GM12878 (cell line): Measurements from ENCODE around the gene ENTPD5. TPM values are rescaled to one million over a fixed set of nuclear protein-coding genes. Genes with fewer than 3 reads are reported as not detected.

Source experiments
- ATAC-seq: fragments of 200-7000 bp; cut with Tn5 transposase; 3 replicates; pipeline ENCODE4 v1.9.1; 2020; ENCODE audit warnings: mild to moderate bottlenecking, moderate library complexity
- BruUV-seq: library from RNA; stranded (reverse); fragments of 400-500 nt; replicated peaks from 2 replicates; lab custom pipeline; 2021; lab: Mats Ljungman, UMichigan
- CTCF ChIA-PET: fragments of 300-600 bp; sonication (Branson Sonifier 250); formaldehyde crosslinking; extraction: SDS; loops from one replicate; lab custom pipeline; 2021; ENCODE audit warnings: inconsistent platforms; lab: Yijun Ruan, JAX
- POLR2A ChIA-PET: fragments of 350-600 bp; formaldehyde crosslinking; extraction: SDS; loops from one replicate; lab custom pipeline; 2021; ENCODE audit warnings: inconsistent platforms; lab: Charles Lee
- RAD21 ChIA-PET: fragments of 300-600 bp; sonication (Branson Sonifier 250); formaldehyde crosslinking; loops from one replicate; lab custom pipeline; 2023; ENCODE audit warnings: antibody characterized with exemption; ENCODE audit not compliant: unreplicated experiment; lab: Charles Lee
- SMC1A ChIA-PET: fragments of 300-600 bp; sonication (Branson Sonifier 250); formaldehyde crosslinking; loops from one replicate; lab custom pipeline; 2023; ENCODE audit not compliant: unreplicated experiment, uncharacterized antibody; lab: Charles Lee
- DNase-seq: peaks from one replicate; pipeline ENCODE4 v3.0.0-alpha.2; 2011; ENCODE audit warnings: low read depth, low spot score
- FAIRE-seq: peaks from 3 replicates; lab custom pipeline; 2011; peaks lifted over from hg19 to GRCh38; lab: Jason Lieb, UNC
- H2AFZ ChIP-seq: 2 replicates; pipeline ENCODE4 v1.6.0; 2011; ENCODE audit warnings: low read depth, low read length, control low read depth; ENCODE audit not compliant: control insufficient read depth
- H3K27ac ChIP-seq: 2 replicates; pipeline ENCODE4 v1.5.1; 2011; ENCODE audit warnings: control low read depth; ENCODE audit not compliant: control insufficient read depth, insufficient read depth
- H3K27me3 ChIP-seq, 2 experiments: replicated peaks in 1 of 2; 2 replicates each; pipeline versions ENCODE4 v1.6.0 to v1.6.1; 2011; ENCODE audit warnings: low read length in 1 of 2; ENCODE audit not compliant: control insufficient read depth in 2 of 2, insufficient read depth in 2 of 2
- H3K36me3 ChIP-seq, 2 experiments: 2 replicates each; pipeline ENCODE4 v1.5.1; 2011; ENCODE audit warnings: low read length in 1 of 2; ENCODE audit not compliant: control insufficient read depth in 2 of 2, insufficient read depth in 2 of 2
- H3K4me1 ChIP-seq: 2 replicates; pipeline ENCODE4 v1.6.1; 2011; ENCODE audit warnings: mild to moderate bottlenecking, low read length, moderate library complexity, mixed read lengths; ENCODE audit not compliant: control insufficient read depth, insufficient read depth
- H3K4me2 ChIP-seq: 2 replicates; pipeline ENCODE4 v1.6.0; 2011; ENCODE audit warnings: control low read depth; ENCODE audit not compliant: control insufficient read depth, insufficient read depth
- H3K4me3 ChIP-seq: fragments of 200-600 bp; sonication (generic); 2 replicates; pipeline ENCODE4 v1.5.1; 2016
- H3K79me2 ChIP-seq: 2 replicates; pipeline ENCODE4 v1.6.0; 2011; ENCODE audit warnings: low read length; ENCODE audit not compliant: control insufficient read depth, insufficient read depth
- H3K9ac ChIP-seq: 2 replicates; pipeline ENCODE4 v1.8.0; 2011; ENCODE audit warnings: low read length, control low read depth, mixed read lengths; ENCODE audit not compliant: control insufficient read depth, insufficient read depth
- H3K9me3 ChIP-seq: replicated peaks from 3 replicates; pipeline ENCODE4 v1.5.1; 2011; ENCODE audit warnings: mild to moderate bottlenecking, low read length; ENCODE audit not compliant: control insufficient read depth, insufficient read depth
- H4K20me1 ChIP-seq: 2 replicates; pipeline ENCODE4 v1.6.0; 2011; ENCODE audit not compliant: control insufficient read depth, insufficient read depth
- ATF3 ChIP-seq: IDR thresholded peaks from 2 replicates; pipeline ENCODE4 v1.6.1; 2011; ENCODE audit warnings: low read depth, mild to moderate bottlenecking, low read length, moderate library complexity, borderline replicate concordance; ENCODE audit errors: extremely low read depth
- BCL3 ChIP-seq: IDR thresholded peaks from 2 replicates; pipeline ENCODE4 v1.6.1; 2011; ENCODE audit warnings: borderline replicate concordance, low read depth, mild to moderate bottlenecking, moderate library complexity, low read length; ENCODE audit not compliant: insufficient read depth, poor library complexity, severe bottlenecking
- BCLAF1 ChIP-seq: fragments of 450-650 bp; IDR thresholded peaks from 2 replicates; pipeline ENCODE4 v1.6.1; 2017; ENCODE audit warnings: antibody characterized with exemption, mild to moderate bottlenecking, moderate library complexity
- ELK1 ChIP-seq: IDR thresholded peaks from 2 replicates; pipeline ENCODE4 v1.6.1; 2012; ENCODE audit warnings: low read depth, low read length, improper control_type of control experiment
- HCFC1 ChIP-seq: fragments of 150-350 bp; IDR thresholded peaks from 2 replicates; pipeline ENCODE4 v1.6.1; 2014; ENCODE audit warnings: low read length
- NFIC ChIP-seq: IDR thresholded peaks from 2 replicates; pipeline ENCODE4 v1.6.1; 2012; ENCODE audit warnings: low read depth, mild to moderate bottlenecking, inconsistent platforms, low read length, moderate library complexity
- SIX5 ChIP-seq: IDR thresholded peaks from 2 replicates; pipeline ENCODE4 v1.6.1; 2011; ENCODE audit warnings: mild to moderate bottlenecking, low read depth, low read length, moderate library complexity; ENCODE audit not compliant: severe bottlenecking
- STAT3 ChIP-seq: IDR thresholded peaks from 2 replicates; pipeline ENCODE4 v1.6.1; 2011; ENCODE audit warnings: low read depth, low read length, improper control_type of control experiment
- TBL1XR1 ChIP-seq: IDR thresholded peaks from 2 replicates; pipeline ENCODE4 v1.6.1; 2012; ENCODE audit warnings: low read depth, low read length, improper control_type of control experiment
- WRNIP1 ChIP-seq: IDR thresholded peaks from 2 replicates; pipeline ENCODE4 v1.6.1; 2011; ENCODE audit warnings: low read depth, low read length, improper control_type of control experiment, borderline replicate concordance
- ZNF24 ChIP-seq: fragments of 450-650 bp; IDR thresholded peaks from 2 replicates; pipeline ENCODE4 v1.6.1; 2017; ENCODE audit warnings: antibody characterized with exemption, mild to moderate bottlenecking
- ZNF622 ChIP-seq: fragments of 450-650 bp; IDR thresholded peaks from 2 replicates; pipeline ENCODE4 v1.6.1; 2017; ENCODE audit warnings: mild to moderate bottlenecking, inconsistent platforms
- WGBS: methylation state at CpG from one replicate; pipeline ENCODE4 v1.1.6; 2016; ENCODE audit warnings: low lambda C conversion rate; ENCODE audit not compliant: insufficient replicate concordance, insufficient coverage; ENCODE audit errors: missing lambda C conversion rate; 5-methylcytosine and 5-hydroxymethylcytosine counted together
- in situ Hi-C: fragments of 300-500 bp; cut with MboI; formaldehyde crosslinking; loops from 9 replicates; pipeline ENCODE4 v1.14.3; 2018; ENCODE audit warnings: mixed read lengths
- intact Hi-C: fragments of 100-400 bp; cut with micrococcal nuclease; formaldehyde crosslinking; loops from one replicate; pipeline ENCODE4 v1.14.2; 2022; ENCODE audit not compliant: unreplicated experiment
- polyA plus RNA-seq, 11 experiments: library from polyadenylated mRNA; depleted of rRNA in 4 of 11; unstranded in 6 of 11; stranded (reverse) in 5 of 11; fragments of >200 nt; fragmentation: Nextera tagmentation in 4 of 11; fragmentation: Illumina TruSeq in 1 of 11; extraction: Ambion mirVana in 4 of 11; extraction: Trizol in 1 of 11; gene quantifications; 1 replicate in 1 of 11; 2 replicates in 10 of 11; pipeline versions ENCODE4 v1.2.1 to v1.2.3, GENCODE V29; 2011 to 2016; ENCODE audit warnings: inconsistent platforms in 2 of 11, missing spikeins in 2 of 11, low read depth in 1 of 11
- total RNA-seq, 4 experiments: library from RNA; depleted of rRNA in 3 of 4; stranded (reverse); fragments of >200 nt in 3 of 4; fragmentation: Illumina TruSeq in 1 of 4; extraction: Trizol in 1 of 4; gene quantifications; 2 replicates each; pipeline versions ENCODE4 v1.2.1 to v1.2.3, GENCODE V29; 2013 to 2021

ENTPD5 gene
- total and polyA plus RNA-seq, 10 of the 15 experiments (the other 5 are each of a cell fraction or from before 2014, with no cell fraction given), result 2.4 to 9.9 (median 7.6) TPM

GRCh38 chr14:73961192-73961591 lies 57.9 kb downstream of the ENTPD5 start:
- RAD21 ChIA-PET, result no interaction called here

GRCh38 chr14:73958591-73958990 lies 60.5 kb downstream of the ENTPD5 start:
- Histone ChIP-seq H3K79me2 (no peaks in the 10 kb centered on the region), H3K36me3 (peaks cover 8 to 21% of the 10 kb centered on the region in 2 experiments; a peak in 3 of 4 replicates), H4K20me1 (no peaks in the 10 kb centered on the region), H3K4me3 (no peak overlapping the region), H3K27ac (no peak overlapping the region), H3K4me2 (no peak overlapping the region), H3K9me3 (no peaks in the 10 kb centered on the region), H3K9ac (no peak overlapping the region), H3K4me1 (no peaks in the 10 kb centered on the region), H2AFZ (no peak overlapping the region), H3K27me3 (no peaks in the 10 kb centered on the region)
- ChIA-PET CTCF (interaction anchor here (1.1 to 1.4 kb wide), 2 partner anchors 9 to 11 kb away, joined by 3 read pairs; partner anchors contain the start of genes COQ6 and FAM161B), RAD21 (interaction anchor here (1.1 kb wide), 1 partner anchor 9 kb away, joined by 3 read pairs; the partner anchor contains the start of genes COQ6 and FAM161B), SMC1A (no interaction called here), POLR2A (interaction anchor here (1.1 kb wide), 1 partner anchor 9 kb away, joined by 3 read pairs; the partner anchor contains the start of genes COQ6 and FAM161B)
- DNase-seq (no peak), ATAC-seq (no peak), FAIRE-seq (no peak)
- intact Hi-C loops, result no loop called here
- BruUV-seq, result no TSS peak
- in situ Hi-C loops, result no loop called here
- TF ChIP-seq ATF3 (no peak), BCL3 (no peak), HCFC1 (no peak), BCLAF1 (no peak)

More at GRCh38 chr14:73961192-73961591, 57.9 kb downstream of the ENTPD5 start:
- Histone ChIP-seq H3K4me3 (no peak overlapping the region), H3K9me3 (no peaks in the 10 kb centered on the region), H3K4me2 (no peak overlapping the region), H3K79me2 (no peaks in the 10 kb centered on the region), H2AFZ (no peak overlapping the region), H3K27ac (no peak overlapping the region), H4K20me1 (no peaks in the 10 kb centered on the region), H3K27me3 (no peaks in the 10 kb centered on the region), H3K4me1 (no peaks in the 10 kb centered on the region), H3K9ac (no peak overlapping the region), H3K36me3 (peaks cover 8 to 20% of the 10 kb centered on the region in 2 experiments)
- no peak for FAIRE-seq
- no TSS peak for BruUV-seq
- CTCF ChIA-PET, result no interaction called here
- no peak for ATAC-seq
- POLR2A ChIA-PET, result no interaction called here
- in situ Hi-C loops, result no loop called here
- DNase-seq, result no peak
- 90% methylated on average over 12 of the region's 12 CpGs for WGBS
- TF ChIP-seq ZNF622 (no peak), ZNF24 (no peak), NFIC (no peak), ELK1 (no peak), TBL1XR1 (no peak), STAT3 (no peak), SIX5 (no peak), WRNIP1 (no peak)
- SMC1A ChIA-PET, result no interaction called here
- intact Hi-C loops, result no loop called here
